Activated CD8-positive, alpha-beta memory T cell treated with anti-CD3 and anti-CD28 coated beads, Interleukin-2, amount 10 ng/mL, durations not matched to agents 7 days and 5 days (primary cell): ENCODE results near the gene MYL9. TPM values are rescaled to one million over a fixed set of nuclear protein-coding genes. Genes with fewer than 3 reads are reported as not detected.

Experiments
- ATAC-seq: fragments of 150-1000 bp; cut with Tn5 transposase; one replicate; pipeline ENCODE4 v1.10.0; 2021; ENCODE audit warnings: moderate library complexity
- CTCF ChIA-PET: fragments of 350-600 bp; sonication (Branson Sonifier 250); formaldehyde crosslinking; loops from one replicate; lab custom pipeline; 2021; ENCODE audit warnings: antibody characterized with exemption; lab: Charles Lee
- DNase-seq: peaks from one replicate; pipeline ENCODE4 v3.0.0-alpha.2; 2020
- H3K27ac Mint-ChIP-seq: one replicate; pipeline ENCODE4 v1.8.0; 2021; ENCODE audit warnings: mild to moderate bottlenecking, mixed read lengths
- H3K27me3 Mint-ChIP-seq: one replicate; pipeline ENCODE4 v1.8.0; 2021; ENCODE audit warnings: mixed read lengths
- H3K36me3 Mint-ChIP-seq: one replicate; pipeline ENCODE4 v1.8.0; 2021; ENCODE audit warnings: mild to moderate bottlenecking, mixed read lengths
- H3K4me1 Mint-ChIP-seq: one replicate; pipeline ENCODE4 v1.8.0; 2021; ENCODE audit warnings: mixed read lengths
- H3K4me3 Mint-ChIP-seq: one replicate; pipeline ENCODE4 v1.8.0; 2021; ENCODE audit warnings: mild to moderate bottlenecking, moderate library complexity, mixed read lengths
- H3K9me3 Mint-ChIP-seq: one replicate; pipeline ENCODE4 v1.8.0; 2022; ENCODE audit warnings: low read depth, mixed read lengths
- total RNA-seq, 2 experiments: library from RNA; stranded (reverse); gene quantifications; one replicate each; pipeline ENCODE4 v1.2.3, GENCODE V29; 2021

MYL9 gene
- total RNA-seq, 2 experiments from 2014 or later = 0.59 to 0.96 TPM

DNA sequence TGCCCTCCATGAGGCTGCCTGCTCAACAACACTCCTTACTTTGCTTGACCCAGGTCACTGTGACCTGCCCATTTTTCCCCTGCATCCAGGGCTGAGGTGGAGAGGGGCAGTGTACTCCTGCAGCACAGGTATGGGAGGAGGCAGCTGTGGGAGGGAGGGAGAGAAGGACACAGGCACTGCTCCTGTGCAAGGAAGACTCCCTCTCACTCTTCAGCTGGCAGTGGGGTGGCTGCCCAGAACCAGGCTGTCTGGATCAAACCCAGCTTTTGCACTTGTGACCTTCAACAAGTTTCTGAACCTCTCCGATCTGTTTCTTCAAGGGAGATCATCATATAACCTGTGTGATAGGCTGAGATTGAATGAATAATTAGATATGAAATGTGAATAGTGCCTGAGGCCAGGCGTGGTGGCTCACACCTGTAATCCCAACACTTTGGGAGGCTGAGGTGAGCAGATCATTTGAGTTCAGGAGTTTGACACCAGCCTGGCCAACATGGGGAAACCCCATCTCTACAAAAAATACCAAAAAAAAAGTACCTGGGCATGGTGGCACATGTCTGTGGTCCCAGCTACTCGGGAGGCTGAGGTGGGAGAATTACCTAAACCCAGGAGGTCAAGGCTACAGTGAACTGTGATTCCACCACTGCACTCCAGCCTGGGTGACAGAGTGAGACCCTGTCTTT lies 46.2 kb downstream of the MYL9 start:
- H3K27ac Mint-ChIP-seq = peak overlapping the region; percentile 2
- peaks cover 29% of the 10 kb centered on the region for H3K36me3 Mint-ChIP-seq
- CTCF ChIA-PET = interaction anchor here (0.6 to 6.1 kb wide), 8 partner anchors 10 to 276 kb away, joined by 3 to 50 read pairs (median 4); partner anchors contain the start of gene RAB5IF
- DNase-seq (no peak), ATAC-seq (no peak)
- no peaks in the 10 kb centered on the region for H3K9me3 Mint-ChIP-seq
- no peaks in the 10 kb centered on the region for H3K27me3 Mint-ChIP-seq
- H3K4me3 Mint-ChIP-seq = no peak overlapping the region
- peaks cover 51% of the 10 kb centered on the region for H3K4me1 Mint-ChIP-seq

DNA sequence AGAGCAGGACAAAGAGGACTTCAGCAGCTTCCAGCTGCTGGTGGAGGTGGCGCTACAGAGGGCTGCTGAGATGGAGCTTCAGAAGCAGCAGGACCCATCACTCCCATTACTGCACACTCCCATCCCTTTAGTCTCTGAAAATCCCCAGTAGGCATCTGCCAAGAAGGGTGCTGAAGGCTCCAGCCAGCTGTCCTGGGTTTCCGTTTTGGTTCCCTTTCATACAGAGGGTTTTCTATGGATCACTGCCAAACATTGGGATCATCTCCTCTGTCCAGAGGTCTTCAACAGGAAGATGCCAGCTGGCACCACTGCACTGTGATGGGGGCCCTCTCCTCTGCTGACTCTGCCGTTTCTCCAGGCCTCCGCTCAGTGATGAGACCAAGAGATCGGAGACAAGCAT lies 50.0 kb downstream of the MYL9 start:
- peaks cover 34% of the 10 kb centered on the region for H3K36me3 Mint-ChIP-seq

DNA sequence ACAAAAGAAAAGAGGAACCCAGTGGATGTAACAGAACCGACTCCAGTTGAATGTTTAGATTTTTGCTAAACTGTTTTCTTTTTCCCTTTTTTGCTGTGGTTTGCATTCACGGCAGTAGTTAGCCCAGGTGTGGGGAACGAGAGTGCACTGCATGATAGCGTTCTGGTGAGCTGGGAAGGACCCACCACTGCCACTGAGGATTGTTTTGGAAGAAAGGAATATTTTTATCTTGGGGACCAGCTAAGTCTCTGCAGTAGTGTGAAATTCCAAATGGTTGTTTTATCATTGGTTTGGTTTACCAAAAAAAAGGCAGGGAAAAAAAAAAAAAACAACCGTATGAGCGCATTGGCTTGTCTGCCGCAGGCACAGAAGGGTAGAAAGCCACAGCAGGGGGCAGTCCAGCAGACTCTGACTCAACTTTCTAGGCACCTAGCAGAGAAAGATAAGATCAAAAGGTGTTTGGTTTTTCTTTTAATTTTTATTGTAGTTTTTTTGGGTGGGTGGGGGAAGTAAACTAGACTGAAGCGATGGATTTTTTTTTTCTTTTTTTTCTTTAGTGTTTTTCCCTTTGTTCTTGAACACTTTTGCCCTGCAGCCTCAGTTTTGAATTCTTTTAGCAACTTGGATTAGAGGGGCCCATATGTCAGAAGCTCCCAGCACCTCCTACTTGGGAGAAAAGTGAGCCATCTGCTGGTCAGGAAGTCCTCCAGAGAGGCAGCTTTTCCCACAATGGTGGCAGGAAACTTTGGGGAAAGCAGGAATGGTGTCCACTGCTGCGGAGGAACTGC lies 50.7 kb downstream of the MYL9 start:
- Mint-ChIP-seq H3K27ac (peak overlapping the region; percentile 85), H3K27me3 (no peaks in the 10 kb centered on the region), H3K9me3 (no peaks in the 10 kb centered on the region), H3K36me3 (peaks cover 34% of the 10 kb centered on the region), H3K4me3 (peak overlapping the region; percentile 5), H3K4me1 (peaks cover 73% of the 10 kb centered on the region)
- ATAC-seq = peak; percentile 53
- CTCF ChIA-PET = interaction anchor here (0.9 to 6.1 kb wide), 7 partner anchors 8 to 131 kb away, joined by 3 to 50 read pairs (median 4); partner anchors contain the start of gene RAB5IF
- DNase-seq = peak; percentile 76

More for the DNA sequence above, 50.0 kb downstream of the MYL9 start:
- Mint-ChIP-seq H3K27ac (peak overlapping the region; percentile 64), H3K4me3 (no peak overlapping the region), H3K9me3 (no peaks in the 10 kb centered on the region), H3K27me3 (no peaks in the 10 kb centered on the region), H3K4me1 (peaks cover 76% of the 10 kb centered on the region)
- DNase-seq = no peak
- no peak for ATAC-seq
- CTCF ChIA-PET = interaction anchor here (1.4 to 6.1 kb wide), 3 partner anchors 14 to 131 kb away, joined by 4 to 50 read pairs (median 4); partner anchors contain the start of gene RAB5IF

DNA sequence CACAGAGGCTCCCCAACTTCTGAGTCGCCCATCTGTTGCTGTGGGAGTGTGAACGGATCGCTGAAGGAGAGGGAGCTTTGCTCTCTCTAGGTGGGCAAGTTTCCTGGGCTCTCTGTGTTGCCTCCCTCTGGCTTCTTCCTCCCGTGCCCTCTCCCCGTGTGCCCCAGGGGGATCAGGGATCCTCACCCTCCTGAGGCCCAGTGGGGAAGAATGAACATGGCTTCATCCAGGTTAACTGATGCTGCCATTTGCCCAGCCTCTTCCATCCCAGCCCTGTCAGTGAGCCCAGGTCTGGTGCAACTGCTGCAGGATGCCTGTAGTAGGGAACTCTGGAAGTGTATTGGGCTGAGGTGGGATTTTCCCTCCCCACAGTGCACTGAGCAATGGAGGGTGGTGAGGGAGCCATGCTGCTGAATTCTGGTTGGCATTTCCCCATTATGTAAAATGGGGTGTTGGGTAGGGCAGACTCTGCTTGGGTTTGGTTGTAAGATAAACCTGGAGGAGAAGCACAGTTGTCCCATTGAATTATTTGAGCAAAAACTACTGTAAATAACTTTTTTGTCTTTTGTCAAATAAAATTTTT lies 52.1 kb downstream of the MYL9 start:
- Mint-ChIP-seq H3K27ac (peak overlapping the region; percentile 85), H3K27me3 (no peaks in the 10 kb centered on the region), H3K9me3 (no peaks in the 10 kb centered on the region), H3K36me3 (peaks cover 33% of the 10 kb centered on the region), H3K4me1 (peaks cover 62% of the 10 kb centered on the region), H3K4me3 (no peak overlapping the region)
- no peak for ATAC-seq
- no peak for DNase-seq
- CTCF ChIA-PET = interaction anchor here (0.9 to 6.1 kb wide), 5 partner anchors 11 to 40 kb away, joined by 3 to 56 read pairs (median 43); partner anchors contain the start of genes RAB5IF and TGIF2

DNA sequence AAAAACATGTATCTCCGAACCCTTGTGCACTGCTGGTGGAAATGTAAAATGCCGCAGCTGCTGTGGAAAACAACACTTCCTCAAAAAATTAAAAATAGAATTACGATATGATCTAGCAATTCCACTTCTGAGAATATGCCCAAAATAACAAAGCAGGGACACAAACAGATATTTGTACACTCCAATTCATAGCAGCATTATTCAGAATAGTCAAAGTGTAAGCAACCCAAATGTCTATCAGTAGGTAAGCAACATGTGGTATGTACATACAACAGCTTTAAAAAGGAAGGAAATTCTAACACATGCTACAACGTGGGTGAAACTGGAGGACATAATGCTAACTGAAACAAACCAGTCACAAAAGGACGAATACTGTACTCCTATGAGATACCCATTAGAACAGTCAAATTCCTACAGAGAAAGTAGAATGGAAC lies 58.6 kb downstream of the MYL9 start:
- peak overlapping the region; percentile 31 for H3K27ac Mint-ChIP-seq

More for the DNA sequence above, 58.6 kb downstream of the MYL9 start:
- no peak for ATAC-seq
- H3K27me3 Mint-ChIP-seq = no peaks in the 10 kb centered on the region
- DNase-seq = no peak
- H3K4me1 Mint-ChIP-seq = peaks cover 26% of the 10 kb centered on the region
- CTCF ChIA-PET = interaction anchor here (1.1 to 2.5 kb wide), 2 partner anchors 8 to 209 kb away, joined by 4 to 6 read pairs; no protein-coding TSS in a partner anchor
- H3K4me3 Mint-ChIP-seq = no peak overlapping the region
- no peaks in the 10 kb centered on the region for H3K9me3 Mint-ChIP-seq
- peaks cover 5% of the 10 kb centered on the region for H3K36me3 Mint-ChIP-seq

Other genes starting within 250 kb of the MYL9 start
- gene DLGAP4, start 235.2 kb upstream of the MYL9 start, total RNA-seq = 10 to 100 TPM; 18.8 to 19.6 TPM
- gene TGIF2, start 32.1 kb downstream of the MYL9 start, total RNA-seq = 10 to 100 TPM; 32.5 to 40.9 TPM
- gene RAB5IF, start 64.3 kb downstream of the MYL9 start, total RNA-seq = 100 to 1,000 TPM in 1 of 2 experiments, 10 to 100 TPM in 1; 81.8 to 115 TPM
- gene SLA2, start 104.7 kb downstream of the MYL9 start, total RNA-seq = 100 to 1,000 TPM; 109 to 140 TPM
- 10 to 100 TPM; 27.8 to 28.8 TPM for gene NDRG3, start 204.6 kb downstream of the MYL9 start, total RNA-seq
- 10 to 100 TPM; 36.0 to 42.7 TPM for gene DSN1, start 232.2 kb downstream of the MYL9 start, total RNA-seq